HG02970 (cell line): Measurements from ENCODE around the gene FCN3.

Experiments used
- ATAC-seq: cut with Tn5 transposase; IDR thresholded peaks from one replicate; pipeline ENCODE4 v1.9.1; 2021; ENCODE audit warnings: mild to moderate bottlenecking, moderate library complexity, moderate number of reproducible peaks; ENCODE audit not compliant: unreplicated experiment, low FRiP score

The FCN3 gene

GRCh38 chr1:27381969-27382762 is 7.5 kb upstream of the FCN3 start:
- ATAC-seq: no peak

- no peak for ATAC-seq
These were observed 6.4 kb upstream of the FCN3 start for GRCh38 chr1:27380766-27381733.

GRCh38 chr1:27380224-27380623 is 5.6 kb upstream of the FCN3 start:
- no peak for ATAC-seq

DNA sequence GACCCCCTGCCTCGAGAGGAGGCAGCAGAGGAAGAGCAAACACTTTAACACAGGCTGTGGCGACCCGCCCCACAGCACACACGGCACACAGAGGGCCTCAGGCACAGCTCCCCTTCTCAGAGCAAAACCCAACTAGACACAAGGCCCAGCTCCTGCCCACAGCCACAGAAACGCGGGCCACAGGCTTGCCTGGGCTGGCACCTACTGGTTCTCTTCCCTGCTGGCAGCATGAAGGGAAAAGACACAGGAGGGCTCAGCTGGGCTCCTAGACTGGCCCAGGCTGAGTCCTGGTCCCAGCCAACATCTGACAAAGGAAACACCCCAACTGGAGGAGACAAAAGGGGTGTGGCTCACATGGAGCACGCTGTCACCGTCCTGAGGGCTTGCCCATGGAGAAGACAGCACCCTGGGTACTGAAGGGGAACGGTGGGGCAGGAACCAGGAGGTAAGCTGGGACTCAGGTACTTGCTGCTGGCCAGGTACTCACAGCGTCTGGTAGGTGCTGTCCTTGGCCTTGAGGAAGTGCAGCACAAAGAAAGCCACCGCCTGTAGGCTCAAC is 5.0 kb upstream of the FCN3 start:
- ATAC-seq: no peak

GRCh38 chr1:27377760-27378495 is 3.3 kb upstream of the FCN3 start:
- ATAC-seq: no peak

- ATAC-seq: no peak
These were observed 1.6 kb downstream of the FCN3 start for GRCh38 chr1:27372808-27373690.

- ATAC-seq: no peak
These were observed 2.4 kb downstream of the FCN3 start for GRCh38 chr1:27372022-27372807.

DNA sequence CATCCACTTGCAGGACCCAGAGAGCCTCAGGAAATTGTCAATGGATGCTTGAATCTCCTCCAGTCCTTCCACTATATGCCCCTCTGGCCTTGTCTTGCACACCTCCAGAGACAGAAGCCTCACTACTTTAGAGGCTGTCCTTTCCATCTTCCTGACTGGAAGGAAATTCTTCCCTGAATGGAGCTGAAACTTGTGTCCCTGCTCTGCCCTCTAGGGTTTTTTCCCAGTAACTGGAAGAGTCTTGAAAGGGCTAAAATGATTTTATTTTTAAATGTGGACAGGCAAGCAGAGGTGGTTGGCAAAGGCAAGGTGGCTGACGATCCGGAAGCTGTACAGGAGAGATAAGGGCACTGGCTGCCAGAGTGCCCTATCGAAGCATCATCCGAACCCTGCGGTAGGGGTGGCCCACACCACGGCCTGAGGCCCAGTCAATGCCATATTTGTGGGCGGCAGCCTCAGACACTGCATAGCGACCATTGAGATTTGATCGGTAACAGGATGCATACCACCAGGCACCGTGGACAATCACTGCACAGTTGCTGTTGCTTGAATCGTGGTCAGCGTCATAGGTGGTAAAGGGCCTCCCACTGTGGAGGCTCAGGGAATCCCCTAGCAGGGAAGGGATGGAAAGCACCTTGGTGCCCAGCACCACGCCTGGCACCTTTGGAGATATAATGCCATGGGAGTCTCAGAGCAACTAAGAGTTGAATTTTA is 5.6 kb downstream of the FCN3 start:
- ATAC-seq: no peak

GRCh38 chr1:27367160-27367650 is 7.4 kb downstream of the FCN3 start:
- ATAC-seq: no peak

- ATAC-seq: no peak
These were observed 8.0 kb downstream of the FCN3 start, which contains the start of gene MAP3K6 for GRCh38 chr1:27366411-27367159. Gene MAP3K6 (minus strand): TSS chr1:27366961. CDS start chr1:27366597, 364 bp downstream.

GRCh38 chr1:27366113-27366410 is 8.6 kb downstream of the FCN3 start:
- no peak for ATAC-seq

DNA sequence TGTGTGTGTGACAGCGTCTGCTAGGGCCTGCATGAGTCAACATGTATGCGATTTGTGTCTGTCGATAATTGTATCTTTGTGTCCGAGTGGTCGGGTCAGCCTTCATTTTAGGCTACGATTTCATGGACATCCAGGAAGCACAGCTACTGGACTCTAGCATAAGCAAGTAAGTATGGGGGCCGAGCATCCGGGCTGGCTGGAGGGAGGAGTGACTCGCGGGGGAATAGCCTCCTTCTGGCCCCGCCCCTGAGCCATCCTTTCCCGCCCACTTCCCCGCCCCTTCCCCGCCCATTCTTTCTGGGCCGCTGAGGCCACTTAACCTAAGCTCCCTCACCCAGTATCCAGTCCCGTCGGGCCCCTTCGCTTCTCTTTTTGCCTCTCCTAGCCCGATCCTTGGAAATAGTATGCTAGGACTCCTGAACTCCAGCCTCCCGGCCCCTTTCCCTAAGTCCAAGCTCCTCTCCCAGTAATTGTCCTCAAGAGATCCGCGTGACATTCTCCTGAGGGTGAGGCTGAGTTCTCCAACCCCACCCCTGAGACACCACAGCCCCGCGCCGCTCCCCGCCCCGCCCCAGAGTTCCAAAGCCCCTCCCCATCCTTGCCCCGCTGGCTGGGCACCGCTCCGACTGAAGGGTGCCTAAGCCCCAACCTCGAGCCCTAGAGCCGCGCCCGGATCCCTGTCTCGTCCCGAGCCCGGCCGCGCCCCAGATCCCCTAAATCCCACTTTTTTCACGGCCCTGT is 9.1 kb downstream of the FCN3 start:
- ATAC-seq: no peak

GRCh38 chr1:27364696-27365371 is 9.8 kb downstream of the FCN3 start:
- no peak for ATAC-seq

DNA sequence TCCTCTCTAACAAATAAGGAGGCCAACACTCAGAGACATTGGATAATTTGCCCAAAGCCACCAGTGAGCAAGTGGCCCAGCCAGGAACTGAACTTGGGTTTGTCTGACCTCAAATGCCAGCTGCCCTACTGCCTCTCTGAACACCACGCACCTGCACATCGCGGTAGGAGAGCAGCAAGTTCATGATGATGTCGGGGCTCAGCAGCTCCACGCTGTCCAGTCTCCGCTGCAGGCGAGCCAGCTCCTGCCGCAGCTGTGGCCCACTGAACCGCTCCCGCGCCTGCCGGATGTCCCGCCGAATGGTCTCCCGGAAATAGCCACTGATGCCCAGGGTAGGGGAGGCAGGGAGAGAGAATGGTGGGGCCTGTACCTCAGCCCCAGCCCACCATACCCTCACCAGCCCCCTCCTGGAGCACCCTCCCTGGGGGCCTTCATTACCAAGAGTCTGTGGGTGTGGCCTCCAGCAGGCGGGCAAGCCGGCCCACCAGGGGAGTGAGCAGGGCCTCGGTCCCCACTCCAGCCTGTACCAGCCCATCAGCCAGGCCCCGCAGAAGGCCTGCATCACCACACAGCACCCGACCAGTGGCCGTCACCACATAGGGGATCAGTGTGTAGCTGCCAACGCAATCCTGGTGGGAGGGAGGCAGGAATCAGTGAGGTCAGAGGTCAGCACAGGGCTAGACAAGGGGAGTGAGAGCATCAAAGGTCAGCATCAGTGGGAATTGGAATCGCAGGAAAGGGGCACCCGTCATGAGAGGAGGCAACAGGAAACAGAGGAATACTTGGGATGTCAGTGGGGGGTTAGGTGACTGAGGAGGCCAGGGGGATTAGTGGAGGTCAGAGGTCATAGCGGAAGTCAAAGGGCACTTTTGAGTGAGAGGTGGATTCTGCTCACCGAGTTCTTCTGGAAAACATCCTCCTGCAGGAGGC is 10.6 kb downstream of the FCN3 start:
- no peak for ATAC-seq

DNA sequence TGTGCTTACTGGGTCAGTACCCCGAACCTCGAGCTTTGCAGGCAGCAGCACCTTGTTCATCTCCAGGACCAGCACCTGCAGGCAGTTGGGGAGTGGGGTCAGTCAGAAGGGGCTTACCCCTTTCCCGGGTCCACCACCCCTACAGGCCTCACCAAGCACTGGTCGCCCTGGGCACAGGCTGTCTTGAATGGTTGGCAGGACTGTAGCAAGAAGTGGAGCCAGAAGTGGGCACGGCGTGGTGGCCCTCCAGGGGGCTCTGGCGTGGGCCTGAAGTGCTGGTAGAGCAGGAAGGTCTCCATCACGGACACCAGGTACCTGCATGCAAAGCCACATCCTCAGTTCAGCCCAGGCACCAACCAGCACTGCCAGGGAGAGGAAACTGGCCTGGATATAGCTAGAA is 13.1 kb downstream of the FCN3 start:
- no peak for ATAC-seq
